ENCODE data around the gene SETX.

The SETX gene

GRCh38 chr9:132283165-132283564 is 71.6 kb downstream of the SETX start (continued):
- TF ChIP-seq, protein P1, sequence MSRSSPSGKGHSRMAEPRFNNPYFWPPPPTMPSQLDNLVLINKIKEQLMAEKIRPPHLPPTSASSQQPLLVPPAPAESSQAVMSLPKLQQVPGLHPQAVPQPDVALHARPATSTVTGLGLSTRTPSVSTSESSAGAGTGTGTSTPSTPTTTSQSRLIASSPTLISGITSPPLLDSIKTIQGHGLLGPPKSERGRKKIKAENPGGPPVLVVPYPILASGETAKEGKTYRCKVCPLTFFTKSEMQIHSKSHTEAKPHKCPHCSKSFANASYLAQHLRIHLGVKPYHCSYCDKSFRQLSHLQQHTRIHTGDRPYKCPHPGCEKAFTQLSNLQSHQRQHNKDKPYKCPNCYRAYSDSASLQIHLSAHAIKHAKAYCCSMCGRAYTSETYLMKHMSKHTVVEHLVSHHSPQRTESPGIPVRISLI (tag by site-specific recombination; IDR thresholded peaks at IDR 0.05): no peak
- TF ChIP-seq OVOL3 (tag by site-specific recombination; IDR thresholded peaks at IDR 0.05) (no peak), RBAK (tag by site-specific recombination; IDR thresholded peaks at IDR 0.05) (no peak), PBX3 (CRISPR knock-in tag; IDR thresholded peaks at IDR 0.05) (no peak)

GRCh38 chr9:132274861-132275260 is 79.9 kb downstream of the SETX start:
- POLR2A ChIA-PET: no interaction called here
- H3K9me3 ChIP-seq (ENCODE audit: control insufficient read depth, insufficient read depth, low read depth, low read length): no peaks in the 10 kb centered on the region
- CTCF ChIA-PET: interaction anchor here (0.7 to 3.9 kb wide), 3 partner anchors 13 to 39 kb away, joined by 3 to 18 read pairs (median 3); no protein-coding TSS in a partner anchor
- no peak overlapping the region for H3K27ac ChIP-seq (ENCODE audit: extremely low read depth, low read depth, low read length)
- no peak overlapping the region for H3K4me3 ChIP-seq (ENCODE audit: low read depth, low read length)
- H3K36me3 ChIP-seq (ENCODE audit: control insufficient read depth in 2 of 2, insufficient read depth in 1 of 2, low read length in 2 of 2): peaks cover 58 to 96% of the 10 kb centered on the region in 2 experiments
- TF ChIP-seq, protein P2, sequence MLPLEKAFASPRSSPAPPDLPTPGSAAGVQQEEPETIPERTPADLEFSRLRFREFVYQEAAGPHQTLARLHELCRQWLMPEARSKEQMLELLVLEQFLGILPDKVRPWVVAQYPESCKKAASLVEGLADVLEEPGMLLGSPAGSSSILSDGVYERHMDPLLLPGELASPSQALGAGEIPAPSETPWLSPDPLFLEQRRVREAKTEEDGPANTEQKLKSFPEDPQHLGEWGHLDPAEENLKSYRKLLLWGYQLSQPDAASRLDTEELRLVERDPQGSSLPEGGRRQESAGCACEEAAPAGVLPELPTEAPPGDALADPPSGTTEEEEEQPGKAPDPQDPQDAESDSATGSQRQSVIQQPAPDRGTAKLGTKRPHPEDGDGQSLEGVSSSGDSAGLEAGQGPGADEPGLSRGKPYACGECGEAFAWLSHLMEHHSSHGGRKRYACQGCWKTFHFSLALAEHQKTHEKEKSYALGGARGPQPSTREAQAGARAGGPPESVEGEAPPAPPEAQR (tag by site-specific recombination; IDR thresholded peaks at IDR 0.05): no peak
- no peak for TF ChIP-seq ZNF174 (tag by site-specific recombination; IDR thresholded peaks at IDR 0.05)
- no peak for TF ChIP-seq ZEB2 (tag by site-specific recombination; IDR thresholded peaks at IDR 0.05)
- no peak for TF ChIP-seq YY1 (tag by site-specific recombination; IDR thresholded peaks at IDR 0.05)
- no peak for TF ChIP-seq ZNF510 (tag by site-specific recombination; IDR thresholded peaks at IDR 0.05; ENCODE audit: insufficient replicate concordance)
- TF ChIP-seq PBX3 (CRISPR knock-in tag; IDR thresholded peaks at IDR 0.05): no peak
- no peak for TF ChIP-seq ZBTB8A (tag by site-specific recombination; IDR thresholded peaks at IDR 0.05)
- no peak for TF ChIP-seq ZNF473 (tag by site-specific recombination; IDR thresholded peaks at IDR 0.05)
- no peak for TF ChIP-seq IKZF3 (tag by site-specific recombination; IDR thresholded peaks at IDR 0.05)
- TF ChIP-seq, protein P3, sequence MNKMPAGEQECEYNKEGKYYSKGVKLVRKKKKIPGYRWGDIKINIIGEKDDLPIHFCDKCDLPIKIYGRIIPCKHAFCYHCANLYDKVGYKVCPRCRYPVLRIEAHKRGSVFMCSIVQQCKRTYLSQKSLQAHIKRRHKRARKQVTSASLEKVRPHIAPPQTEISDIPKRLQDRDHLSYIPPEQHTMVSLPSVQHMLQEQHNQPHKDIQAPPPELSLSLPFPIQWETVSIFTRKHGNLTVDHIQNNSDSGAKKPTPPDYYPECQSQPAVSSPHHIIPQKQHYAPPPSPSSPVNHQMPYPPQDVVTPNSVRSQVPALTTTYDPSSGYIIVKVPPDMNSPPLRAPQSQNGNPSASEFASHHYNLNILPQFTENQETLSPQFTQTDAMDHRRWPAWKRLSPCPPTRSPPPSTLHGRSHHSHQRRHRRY (tag by site-specific recombination; IDR thresholded peaks at IDR 0.05): no peak
- TF ChIP-seq, protein P4, sequence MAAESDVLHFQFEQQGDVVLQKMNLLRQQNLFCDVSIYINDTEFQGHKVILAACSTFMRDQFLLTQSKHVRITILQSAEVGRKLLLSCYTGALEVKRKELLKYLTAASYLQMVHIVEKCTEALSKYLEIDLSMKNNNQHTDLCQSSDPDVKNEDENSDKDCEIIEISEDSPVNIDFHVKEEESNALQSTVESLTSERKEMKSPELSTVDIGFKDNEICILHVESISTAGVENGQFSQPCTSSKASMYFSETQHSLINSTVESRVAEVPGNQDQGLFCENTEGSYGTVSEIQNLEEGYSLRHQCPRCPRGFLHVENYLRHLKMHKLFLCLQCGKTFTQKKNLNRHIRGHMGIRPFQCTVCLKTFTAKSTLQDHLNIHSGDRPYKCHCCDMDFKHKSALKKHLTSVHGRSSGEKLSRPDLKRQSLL (tag by site-specific recombination; IDR thresholded peaks at IDR 0.05): no peak
- no peaks in the 10 kb centered on the region for H3K4me1 ChIP-seq (ENCODE audit: control insufficient read depth, insufficient read depth, low read length)

Measured in HEK293 (cell line).